SU-DHL-6 (cell line): ENCODE results near the gene SHF.

Experiments used
- H2AFZ ChIP-seq: fragments of 200-600 bp; sonication (generic); 2 replicates; pipeline ENCODE4 v1.6.1; 2014; ENCODE audit warnings: low read depth, mild to moderate bottlenecking, moderate library complexity, mixed read lengths, antibody characterized with exemption, low read length; ENCODE audit not compliant: severe bottlenecking
- H3F3A ChIP-seq: fragments of 200-600 bp; shearing (Covaris generic); 2 replicates; pipeline ENCODE4 v1.6.0; 2016; ENCODE audit warnings: antibody characterized with exemption, mild to moderate bottlenecking; ENCODE audit not compliant: insufficient read depth
- H3K27ac ChIP-seq: fragments of 200-600 bp; sonication (generic); 2 replicates; pipeline ENCODE4 v1.5.1; 2016; ENCODE audit warnings: low read depth, mild to moderate bottlenecking, low read length, moderate library complexity, mixed read lengths
- H3K27me3 ChIP-seq: fragments of 200-600 bp; sonication (generic), shearing (Covaris generic); 2 replicates; pipeline ENCODE4 v1.6.0; 2014; ENCODE audit warnings: mild to moderate bottlenecking, low read length
- H3K36me3 ChIP-seq: fragments of 200-600 bp; sonication (generic); 2 replicates; pipeline ENCODE4 v1.6.1; 2014; ENCODE audit warnings: mild to moderate bottlenecking, low read length, mixed read lengths
- H3K4me2 ChIP-seq: fragments of 300-600, 200-600 bp; shearing (Covaris generic), sonication (generic); 2 replicates; pipeline ENCODE4 v1.6.0; 2014; ENCODE audit warnings: low read length, low read depth, mild to moderate bottlenecking; ENCODE audit not compliant: poor library complexity, severe bottlenecking
- H3K4me3 ChIP-seq: fragments of 200-600 bp; sonication (generic); 2 replicates; pipeline ENCODE4 v1.5.1; 2014; ENCODE audit warnings: antibody characterized with exemption, low read length, mild to moderate bottlenecking, mixed read lengths; ENCODE audit not compliant: insufficient read depth, poor library complexity, severe bottlenecking
- H3K79me2 ChIP-seq: fragments of 200-600 bp; sonication (generic); 2 replicates; pipeline ENCODE4 v1.6.1; 2014; ENCODE audit warnings: mild to moderate bottlenecking, low read length, moderate library complexity; ENCODE audit not compliant: insufficient read depth
- H3K9ac ChIP-seq: fragments of 200-600 bp; sonication (generic); 2 replicates; pipeline ENCODE4 v1.7.0; 2014; ENCODE audit warnings: mild to moderate bottlenecking, low read length
- H3K9me2 ChIP-seq: fragments of 200-600 bp; sonication (generic); replicated peaks from 2 replicates; pipeline ENCODE4 v1.6.1; 2014; ENCODE audit warnings: low read length; ENCODE audit not compliant: insufficient read depth
- H3K9me3 ChIP-seq: fragments of 200-600 bp; sonication (generic); 2 replicates; pipeline ENCODE4 v1.6.1; 2014; ENCODE audit warnings: low read length, mixed read lengths; ENCODE audit not compliant: insufficient read depth
- H4K20me1 ChIP-seq: fragments of 200-600 bp; sonication (generic); 2 replicates; pipeline ENCODE4 v1.6.1; 2014; ENCODE audit warnings: low read depth, mild to moderate bottlenecking, antibody characterized with exemption, low read length, moderate library complexity, mixed read lengths
- EZH2phosphoT487 ChIP-seq: fragments of 200-600 bp; sonication (generic), shearing (Covaris generic); conservative IDR thresholded peaks from 2 replicates; pipeline ENCODE4 v1.6.1; 2018; ENCODE audit warnings: mild to moderate bottlenecking, antibody characterized with exemption, low read length, moderate library complexity, mixed read lengths
- TF ChIP-seq, protein P1 (sequence below): fragments of 200-600 bp; sonication (generic); IDR thresholded peaks from one replicate; pipeline ENCODE4 v1.5.1; 2017; ENCODE audit warnings: antibody characterized with exemption, mild to moderate bottlenecking, low read length, moderate library complexity; ENCODE audit not compliant: insufficient read depth, poor library complexity, severe bottlenecking

Gene SHF

DNA sequence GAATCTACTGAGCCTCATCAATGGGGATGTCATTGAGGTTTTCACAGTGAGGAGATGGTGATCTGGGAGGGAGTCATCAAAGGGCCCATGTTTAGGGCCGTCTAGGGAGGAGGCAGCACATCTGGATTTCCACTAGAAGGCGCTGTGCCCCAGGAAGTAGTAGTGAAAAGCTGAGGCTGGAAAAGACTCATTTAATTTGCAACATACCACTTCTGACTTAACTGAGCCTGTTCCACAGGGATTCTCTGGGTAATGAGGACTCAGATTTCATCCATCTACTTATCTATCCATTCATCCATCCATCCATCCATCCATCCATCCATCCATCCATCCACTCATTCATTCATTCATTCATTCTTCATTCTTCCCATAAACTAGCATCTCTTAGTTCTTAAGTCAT lies 17.4 kb upstream of the SHF start:
- Histone ChIP-seq H3K9me2 (no peaks in the 10 kb centered on the region), H3K4me2 (no peak overlapping the region), H3K9me3 (no peaks in the 10 kb centered on the region), H2AFZ (no peak overlapping the region), H3F3A (peaks cover 12% of the 10 kb centered on the region; the same call in 1 of the 2 replicates), H3K27ac (no peak overlapping the region), H3K27me3 (no peaks in the 10 kb centered on the region), H3K4me3 (no peak overlapping the region), H3K9ac (no peak overlapping the region), H4K20me1 (no peaks in the 10 kb centered on the region), H3K79me2 (no peaks in the 10 kb centered on the region), H3K36me3 (no peaks in the 10 kb centered on the region)
- TF ChIP-seq EZH2phosphoT487: no peak
- TF ChIP-seq, protein P1, sequence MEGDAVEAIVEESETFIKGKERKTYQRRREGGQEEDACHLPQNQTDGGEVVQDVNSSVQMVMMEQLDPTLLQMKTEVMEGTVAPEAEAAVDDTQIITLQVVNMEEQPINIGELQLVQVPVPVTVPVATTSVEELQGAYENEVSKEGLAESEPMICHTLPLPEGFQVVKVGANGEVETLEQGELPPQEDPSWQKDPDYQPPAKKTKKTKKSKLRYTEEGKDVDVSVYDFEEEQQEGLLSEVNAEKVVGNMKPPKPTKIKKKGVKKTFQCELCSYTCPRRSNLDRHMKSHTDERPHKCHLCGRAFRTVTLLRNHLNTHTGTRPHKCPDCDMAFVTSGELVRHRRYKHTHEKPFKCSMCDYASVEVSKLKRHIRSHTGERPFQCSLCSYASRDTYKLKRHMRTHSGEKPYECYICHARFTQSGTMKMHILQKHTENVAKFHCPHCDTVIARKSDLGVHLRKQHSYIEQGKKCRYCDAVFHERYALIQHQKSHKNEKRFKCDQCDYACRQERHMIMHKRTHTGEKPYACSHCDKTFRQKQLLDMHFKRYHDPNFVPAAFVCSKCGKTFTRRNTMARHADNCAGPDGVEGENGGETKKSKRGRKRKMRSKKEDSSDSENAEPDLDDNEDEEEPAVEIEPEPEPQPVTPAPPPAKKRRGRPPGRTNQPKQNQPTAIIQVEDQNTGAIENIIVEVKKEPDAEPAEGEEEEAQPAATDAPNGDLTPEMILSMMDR: peak; percentile 81

- no peaks in the 10 kb centered on the region for H3K27me3 ChIP-seq
- peaks cover 25% of the 10 kb centered on the region for H3F3A ChIP-seq
- H3K9ac ChIP-seq: no peak overlapping the region
- H3K27ac ChIP-seq: no peak overlapping the region
- no peaks in the 10 kb centered on the region for H4K20me1 ChIP-seq
- H3K79me2 ChIP-seq: no peaks in the 10 kb centered on the region
- no peak overlapping the region for H2AFZ ChIP-seq
- H3K9me2 ChIP-seq: no peaks in the 10 kb centered on the region
- H3K36me3 ChIP-seq: no peaks in the 10 kb centered on the region
- H3K9me3 ChIP-seq: no peaks in the 10 kb centered on the region
- TF ChIP-seq, protein P1: no peak
- no peak for TF ChIP-seq EZH2phosphoT487
- H3K4me3 ChIP-seq: no peak overlapping the region
- H3K4me2 ChIP-seq: no peak overlapping the region
These were observed 15.4 kb upstream of the SHF start for GRCh38 chr15:45203182-45203581.

DNA sequence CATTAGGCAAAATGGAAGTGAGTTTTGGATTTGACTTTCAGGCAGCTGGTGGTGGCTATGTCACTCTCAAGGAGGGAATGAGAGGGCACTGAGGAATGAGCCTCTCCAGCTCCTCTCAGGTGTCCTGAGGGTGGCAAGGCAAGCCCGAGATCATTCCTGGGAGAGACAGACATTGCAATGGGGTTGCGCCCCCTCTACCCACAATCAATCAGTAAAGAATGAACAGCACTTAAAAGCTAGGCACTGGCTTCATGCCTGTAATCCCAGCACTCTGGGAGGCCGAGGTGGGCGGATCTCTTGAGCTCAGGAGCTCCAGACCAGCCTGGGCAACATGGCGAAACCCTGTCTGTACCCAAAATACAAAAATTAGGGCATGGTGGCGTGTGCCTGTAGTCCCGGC lies 14.1 kb upstream of the SHF start:
- Histone ChIP-seq H3K27me3 (no peaks in the 10 kb centered on the region), H3K9ac (no peak overlapping the region), H3K27ac (no peak overlapping the region), H3K9me2 (no peaks in the 10 kb centered on the region), H4K20me1 (no peaks in the 10 kb centered on the region), H3F3A (peaks cover 25% of the 10 kb centered on the region), H3K36me3 (no peaks in the 10 kb centered on the region), H2AFZ (no peak overlapping the region), H3K79me2 (no peaks in the 10 kb centered on the region), H3K4me2 (no peak overlapping the region), H3K9me3 (no peaks in the 10 kb centered on the region), H3K4me3 (no peak overlapping the region)
- TF ChIP-seq, protein P1: no peak
- no peak for TF ChIP-seq EZH2phosphoT487

DNA sequence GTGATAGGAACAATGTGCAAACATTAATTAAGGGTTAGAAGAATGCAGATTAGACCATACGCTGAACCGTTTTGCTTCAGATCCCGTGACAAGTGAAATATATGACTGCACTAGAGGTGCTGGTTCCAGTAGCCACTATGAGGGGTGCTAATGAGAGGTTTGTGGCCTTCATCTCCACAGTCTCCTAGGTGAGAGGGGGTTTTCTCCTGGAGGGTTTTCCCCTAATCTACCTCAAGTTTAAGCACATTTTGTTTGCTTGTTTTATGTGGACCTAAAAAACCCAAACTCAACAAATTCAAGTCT lies 13.7 kb upstream of the SHF start:
- Histone ChIP-seq H3K4me3 (no peak overlapping the region), H3K27ac (no peak overlapping the region), H3K9ac (no peak overlapping the region), H3K79me2 (no peaks in the 10 kb centered on the region), H3K27me3 (no peaks in the 10 kb centered on the region), H3K4me2 (peak overlapping the region; percentile 96), H3K9me2 (no peaks in the 10 kb centered on the region), H2AFZ (no peak overlapping the region), H3K9me3 (no peaks in the 10 kb centered on the region), H3F3A (peaks cover 25% of the 10 kb centered on the region), H4K20me1 (no peaks in the 10 kb centered on the region), H3K36me3 (no peaks in the 10 kb centered on the region)
- TF ChIP-seq EZH2phosphoT487: no peak
- TF ChIP-seq, protein P1: no peak
